Activated naive CD8-positive, alpha-beta T cell treated with anti-CD3 and anti-CD28 coated beads, Interleukin-2, amount 10 ng/mL, durations not matched to agents 7 days and 5 days (primary cell): ENCODE data around the gene LASP1. TPM values are rescaled to one million over a fixed set of nuclear protein-coding genes. Genes with fewer than 3 reads are reported as not detected.
"Not testable (repeated sequence)": the region's sequence is repeated elsewhere in the genome, so short reads cannot be mapped to it uniquely, and the experiment has no call there.

ENCODE experiments used
- ATAC-seq: fragments of 150-1000 bp; cut with Tn5 transposase; one replicate; pipeline ENCODE4 v1.10.0; 2021; ENCODE audit warnings: low read depth, moderate library complexity
- POLR2A ChIA-PET: fragments of 350-600 bp; sonication (Branson Sonifier 250); formaldehyde crosslinking; loops from one replicate; lab custom pipeline; 2021; ENCODE audit warnings: antibody characterized with exemption; lab: Charles Lee
- DNase-seq: peaks from one replicate; pipeline ENCODE4 v3.0.0; 2021
- H3K27ac Mint-ChIP-seq: one replicate; pipeline ENCODE4 v1.8.0; 2022; ENCODE audit warnings: mild to moderate bottlenecking, mixed read lengths
- H3K27me3 Mint-ChIP-seq: one replicate; pipeline ENCODE4 v1.8.0; 2022; ENCODE audit warnings: mild to moderate bottlenecking, moderate library complexity, mixed read lengths
- H3K36me3 Mint-ChIP-seq: one replicate; pipeline ENCODE4 v1.8.0; 2021; ENCODE audit warnings: mild to moderate bottlenecking, mixed read lengths
- H3K4me1 Mint-ChIP-seq: one replicate; pipeline ENCODE4 v1.8.0; 2021; ENCODE audit warnings: mixed read lengths
- H3K4me3 Mint-ChIP-seq: one replicate; pipeline ENCODE4 v1.8.0; 2022; ENCODE audit warnings: mild to moderate bottlenecking, moderate library complexity, mixed read lengths
- H3K9me3 Mint-ChIP-seq: one replicate; pipeline ENCODE4 v1.8.0; 2021; ENCODE audit warnings: mixed read lengths
- total RNA-seq, 2 experiments: library from RNA; stranded (reverse); gene quantifications; one replicate each; pipeline ENCODE4 v1.2.3, GENCODE V29; 2021

LASP1 gene
- total RNA-seq, 2 experiments from 2014 or later: 227 to 236 TPM

DNA sequence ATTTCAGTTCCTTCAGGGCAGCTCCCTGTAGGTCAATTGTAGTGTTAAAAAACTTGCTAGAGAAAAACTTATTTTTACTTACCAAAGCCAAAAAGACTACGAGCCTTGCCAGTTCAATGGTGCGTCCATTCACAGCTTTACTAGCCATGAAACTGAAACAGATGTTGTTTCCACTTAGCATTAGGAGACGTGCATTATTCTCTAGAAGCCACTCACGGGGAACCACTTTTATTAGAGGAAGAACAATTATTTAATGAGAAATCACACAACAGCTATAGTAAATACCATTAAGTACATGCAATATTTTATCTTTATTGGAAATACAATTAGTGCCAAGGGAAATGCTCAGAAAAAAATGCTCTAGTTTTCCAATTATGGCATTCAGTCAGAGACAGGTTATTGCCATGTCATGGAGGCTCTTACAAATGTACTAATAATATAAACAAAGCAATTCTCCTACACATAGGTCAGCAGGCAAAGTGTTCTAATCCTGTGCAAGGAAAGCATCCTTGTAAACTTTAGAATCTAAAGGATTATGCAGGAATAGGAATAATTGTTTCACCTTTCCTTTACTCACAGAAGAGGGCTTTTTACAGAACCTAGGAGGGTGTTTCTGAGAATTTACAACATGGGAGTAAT lies 73.0 kb downstream of the LASP1 start:
- H3K27ac Mint-ChIP-seq: no peak overlapping the region
- no peak overlapping the region for H3K4me3 Mint-ChIP-seq
- no peaks in the 10 kb centered on the region for H3K36me3 Mint-ChIP-seq
- peaks cover 1% of the 10 kb centered on the region for H3K4me1 Mint-ChIP-seq
- no peaks in the 10 kb centered on the region for H3K9me3 Mint-ChIP-seq
- ATAC-seq (no peak), DNase-seq (no peak)
- POLR2A ChIA-PET: interaction anchor here (2.9 kb wide), 1 partner anchor 17 kb away, joined by 8 read pairs; the partner anchor contains the start of gene LASP1NB
- no peaks in the 10 kb centered on the region for H3K27me3 Mint-ChIP-seq

DNA sequence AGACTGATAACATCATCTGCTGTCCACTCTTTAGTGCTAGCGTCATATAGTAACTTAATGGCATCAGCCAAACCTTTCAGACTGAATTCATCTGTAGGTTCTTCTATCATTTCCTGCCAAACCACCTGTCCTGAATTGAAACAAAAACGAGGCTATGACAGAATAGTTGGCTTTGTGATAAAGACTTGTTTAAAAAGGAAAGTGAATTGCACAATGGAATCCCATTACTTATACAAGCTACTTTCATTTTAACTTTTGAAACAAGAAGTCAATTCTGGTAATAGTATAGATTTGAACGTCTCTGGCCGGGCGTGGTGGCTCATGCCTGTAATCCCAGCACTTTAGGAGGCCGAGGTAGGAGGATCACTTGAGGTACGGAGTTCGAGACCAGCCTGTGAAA lies 73.7 kb downstream of the LASP1 start:
- no peak for DNase-seq
- Mint-ChIP-seq H3K4me3 (no peak overlapping the region), H3K9me3 (no peaks in the 10 kb centered on the region), H3K4me1 (peaks cover 3% of the 10 kb centered on the region), H3K36me3 (no peaks in the 10 kb centered on the region), H3K27me3 (no peaks in the 10 kb centered on the region), H3K27ac (no peak overlapping the region)
- no peak for ATAC-seq
- POLR2A ChIA-PET: interaction anchor here (0.5 to 2.9 kb wide), 6 partner anchors 17 to 118 kb away, joined by 3 to 8 read pairs (median 3); partner anchors contain the start of genes CWC25, LASP1NB and RPL23

DNA sequence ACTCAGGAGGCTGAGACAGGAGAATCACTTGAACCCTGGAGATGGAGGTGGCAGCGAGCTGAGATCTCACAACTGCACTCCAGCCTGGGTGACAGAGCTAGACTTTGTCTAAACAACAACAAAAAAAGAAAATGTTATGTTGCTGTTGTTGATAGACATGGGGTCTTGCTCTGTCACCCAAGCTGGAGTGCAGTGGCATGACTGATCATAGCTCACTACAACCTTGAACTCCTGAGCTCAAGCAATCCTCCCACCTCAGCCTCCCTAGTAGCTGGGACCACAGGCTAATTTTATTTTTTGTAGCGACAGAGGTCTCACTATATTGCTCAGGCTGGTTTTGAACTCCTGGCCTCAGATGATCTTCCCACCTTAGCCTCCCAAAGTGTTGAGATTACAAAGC lies 77.3 kb downstream of the LASP1 start:
- H3K4me3 Mint-ChIP-seq: no peak overlapping the region
- peaks cover 1% of the 10 kb centered on the region for H3K36me3 Mint-ChIP-seq
- DNase-seq: no peak
- H3K9me3 Mint-ChIP-seq: no peaks in the 10 kb centered on the region
- ATAC-seq: peak; percentile 49
- POLR2A ChIA-PET: no interaction called here
- no peak overlapping the region for H3K27ac Mint-ChIP-seq
- H3K4me1 Mint-ChIP-seq: peaks cover 3% of the 10 kb centered on the region
- H3K27me3 Mint-ChIP-seq: no peaks in the 10 kb centered on the region

DNA sequence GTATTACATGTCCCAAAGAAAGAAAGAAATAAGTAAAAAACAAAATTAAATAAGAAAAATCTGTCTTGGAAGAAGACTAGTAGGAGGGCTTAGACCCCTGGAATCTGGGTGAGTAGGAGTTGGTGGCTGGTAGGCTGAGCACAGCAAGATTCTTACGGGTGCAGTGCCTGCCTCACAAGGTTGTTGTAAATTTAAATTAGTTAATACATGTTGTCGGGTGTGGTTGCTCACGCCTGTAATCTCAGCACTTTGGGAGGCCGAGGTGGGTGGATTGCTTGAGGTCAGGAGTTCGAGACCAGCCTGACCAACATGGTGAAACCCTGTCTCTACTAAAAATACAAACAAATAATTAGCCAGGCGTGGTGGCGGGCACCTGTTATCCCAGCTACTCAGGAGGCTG lies 83.9 kb downstream of the LASP1 start:
- H3K27ac Mint-ChIP-seq, DNase-seq, ATAC-seq, H3K36me3 Mint-ChIP-seq, POLR2A ChIA-PET, H3K9me3 Mint-ChIP-seq, H3K4me1 Mint-ChIP-seq, H3K27me3 Mint-ChIP-seq, H3K4me3 Mint-ChIP-seq: not testable (repeated sequence)

DNA sequence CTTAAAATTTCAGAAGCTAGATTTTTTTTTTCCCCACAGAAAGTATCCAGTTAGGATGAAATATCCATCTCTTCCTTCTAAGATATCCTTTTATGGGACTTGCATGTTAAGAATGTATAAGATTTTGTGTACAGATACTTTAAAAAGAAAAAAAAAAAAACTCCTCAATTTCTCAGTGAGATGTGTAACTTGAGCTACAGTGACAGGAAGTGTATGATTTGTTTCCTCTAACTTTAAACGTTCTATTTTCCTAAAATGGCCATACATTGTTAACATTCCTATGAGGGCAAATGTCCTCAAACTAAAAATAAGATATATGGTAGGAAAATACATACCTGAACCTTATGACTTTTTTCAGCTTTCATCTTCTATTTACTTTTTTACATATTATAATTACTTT lies 88.5 kb downstream of the LASP1 start:
- Mint-ChIP-seq H3K4me3 (no peak overlapping the region), H3K27me3 (no peaks in the 10 kb centered on the region), H3K9me3 (no peaks in the 10 kb centered on the region), H3K4me1 (peaks cover 26% of the 10 kb centered on the region), H3K27ac (no peak overlapping the region), H3K36me3 (no peaks in the 10 kb centered on the region)
- ATAC-seq (no peak), DNase-seq (no peak)
- POLR2A ChIA-PET: interaction anchor here (0.6 to 1.8 kb wide), 2 partner anchors 74 to 88 kb away, joined by 6 to 7 read pairs; partner anchors contain the start of gene LASP1

DNA sequence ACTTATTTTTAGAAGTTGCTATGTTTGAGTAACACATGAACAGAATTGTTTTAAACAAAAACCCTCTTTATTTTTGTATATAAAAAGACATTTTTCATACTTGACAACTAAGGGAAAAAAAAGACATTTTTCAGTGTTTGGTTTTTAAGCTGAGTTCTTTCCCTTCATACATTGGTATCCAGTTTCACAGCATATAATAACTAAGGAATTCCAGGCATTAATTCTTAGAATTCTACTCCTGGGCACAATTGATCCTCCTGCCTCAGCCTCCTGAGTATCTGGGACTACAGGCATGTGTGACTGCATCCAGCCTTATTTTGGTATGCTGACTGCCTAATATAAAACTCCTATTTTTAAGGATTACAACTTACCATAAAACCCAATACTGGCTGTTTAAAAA lies 88.9 kb downstream of the LASP1 start:
- Mint-ChIP-seq H3K27me3 (no peaks in the 10 kb centered on the region), H3K4me3 (no peak overlapping the region), H3K36me3 (no peaks in the 10 kb centered on the region), H3K9me3 (no peaks in the 10 kb centered on the region), H3K4me1 (peaks cover 26% of the 10 kb centered on the region), H3K27ac (no peak overlapping the region)
- ATAC-seq (no peak), DNase-seq (no peak)
- POLR2A ChIA-PET: interaction anchor here (0.6 to 1.8 kb wide), 2 partner anchors 74 to 89 kb away, joined by 6 to 7 read pairs; partner anchors contain the start of gene LASP1

DNA sequence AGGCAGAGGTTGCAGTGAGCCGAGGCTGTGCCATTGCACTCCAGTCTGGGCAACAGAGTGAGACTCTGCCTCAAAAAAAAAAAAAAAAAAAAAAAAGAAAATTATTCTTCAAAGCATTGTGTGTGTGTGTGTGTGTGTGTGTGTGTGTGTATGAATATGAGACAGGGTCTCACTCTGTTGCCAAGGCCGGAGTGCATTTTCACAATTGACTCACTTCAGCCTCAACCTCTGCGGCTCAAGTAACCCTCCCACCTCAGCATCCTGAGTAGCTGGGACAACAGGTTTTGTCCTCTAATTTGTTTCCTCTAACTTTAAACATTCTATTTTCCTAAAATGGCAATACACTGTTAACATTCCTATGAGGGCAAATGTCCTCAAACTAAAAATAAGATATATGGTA lies 89.7 kb downstream of the LASP1 start:
- DNase-seq (no peak), ATAC-seq (no peak)
- H3K4me3 Mint-ChIP-seq: no peak overlapping the region
- no peak overlapping the region for H3K27ac Mint-ChIP-seq
- POLR2A ChIA-PET: interaction anchor here (0.7 to 1.0 kb wide), 2 partner anchors 33 to 34 kb away, joined by 3 to 4 read pairs; partner anchors contain the start of gene LASP1NB
- H3K9me3 Mint-ChIP-seq: no peaks in the 10 kb centered on the region
- no peaks in the 10 kb centered on the region for H3K27me3 Mint-ChIP-seq
- H3K4me1 Mint-ChIP-seq: peaks cover 26% of the 10 kb centered on the region
- H3K36me3 Mint-ChIP-seq: no peaks in the 10 kb centered on the region

DNA sequence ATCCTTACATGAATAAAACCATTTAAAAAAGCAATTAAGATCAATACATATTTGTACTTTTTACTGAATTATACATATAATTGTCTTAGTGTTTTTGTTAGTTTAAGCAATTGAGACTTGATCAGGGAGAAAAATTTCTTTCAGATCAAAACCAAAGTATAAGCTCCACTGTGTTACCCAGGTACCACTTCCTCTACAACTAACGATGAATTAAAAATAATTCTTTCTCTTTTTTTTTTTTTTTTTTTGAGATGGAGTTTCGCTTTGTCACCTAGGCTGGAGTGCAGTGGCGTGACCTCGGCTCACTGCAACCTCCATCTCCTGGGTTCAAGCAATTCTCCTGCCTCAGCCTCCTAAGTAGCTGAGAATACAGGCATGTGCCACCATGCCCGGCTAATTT lies 90.5 kb downstream of the LASP1 start:
- Mint-ChIP-seq H3K27me3 (no peaks in the 10 kb centered on the region), H3K9me3 (no peaks in the 10 kb centered on the region), H3K4me1 (peaks cover 26% of the 10 kb centered on the region), H3K27ac (peak overlapping the region; percentile 58), H3K4me3 (peak overlapping the region; percentile 19), H3K36me3 (no peaks in the 10 kb centered on the region)
- ATAC-seq (peak; percentile 71), DNase-seq (no peak)
- POLR2A ChIA-PET: interaction anchor here (0.5 to 1.0 kb wide), 10 partner anchors 8 to 401 kb away, joined by 3 to 4 read pairs (median 3); no protein-coding TSS in a partner anchor

DNA sequence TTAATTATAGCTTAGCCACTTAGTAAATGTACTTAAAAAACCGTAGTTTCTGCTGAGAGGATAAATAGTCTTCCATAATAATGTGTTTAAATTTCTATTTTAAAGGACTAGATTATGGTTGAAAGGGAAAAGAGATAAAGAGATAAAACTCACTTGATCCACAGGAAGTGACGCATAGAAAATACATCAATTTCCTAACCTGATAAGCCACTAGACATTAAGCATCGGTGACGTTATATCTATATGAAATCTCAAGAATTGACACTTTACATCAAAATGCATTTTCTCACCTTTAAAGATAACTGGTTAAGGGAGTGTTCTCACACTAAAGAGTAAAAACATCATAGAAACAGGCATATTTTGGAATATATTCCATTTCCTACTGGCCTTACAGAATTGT lies 91.6 kb downstream of the LASP1 start:
- ATAC-seq (no peak), DNase-seq (no peak)
- H3K36me3 Mint-ChIP-seq: no peaks in the 10 kb centered on the region
- H3K9me3 Mint-ChIP-seq: no peaks in the 10 kb centered on the region
- H3K4me3 Mint-ChIP-seq: no peak overlapping the region
- no peaks in the 10 kb centered on the region for H3K27me3 Mint-ChIP-seq
- POLR2A ChIA-PET: interaction anchor here (0.6 to 1.5 kb wide), 2 partner anchors 13 to 92 kb away, joined by 3 to 6 read pairs; partner anchors contain the start of gene LASP1
- peaks cover 26% of the 10 kb centered on the region for H3K4me1 Mint-ChIP-seq
- H3K27ac Mint-ChIP-seq: no peak overlapping the region

DNA sequence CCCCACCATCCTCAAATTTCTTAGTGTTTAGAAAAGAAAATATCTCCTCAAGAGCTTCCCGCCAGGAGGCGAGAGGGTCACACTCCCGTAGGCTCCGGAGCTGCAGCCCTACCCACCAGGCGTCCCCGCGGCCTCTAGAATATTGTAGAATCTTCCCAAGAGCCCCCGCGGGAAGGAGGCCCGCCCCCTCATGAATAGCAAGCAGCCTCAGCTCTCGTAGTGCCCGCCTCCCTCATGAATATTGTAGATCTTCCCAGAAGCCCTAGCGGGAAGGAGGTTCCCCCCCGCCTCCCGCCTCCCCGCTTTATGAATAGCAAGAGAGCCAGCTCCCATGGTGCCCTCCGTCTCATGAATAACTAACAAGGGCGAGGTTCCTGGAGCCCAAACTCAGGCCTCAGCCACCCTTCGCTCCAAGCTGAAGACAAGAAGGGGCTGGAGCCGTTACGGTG lies 97.5 kb downstream of the LASP1 start, which contains the start of gene FBXO47:
Gene FBXO47, minus strand, starts transcription at position 114 of the 449 bp plus-strand sequence. CDS start 4,378 bp downstream, outside the sequence.
- Mint-ChIP-seq H3K9me3 (no peaks in the 10 kb centered on the region), H3K36me3 (no peaks in the 10 kb centered on the region), H3K4me3 (peak within 1 kb of the TSS; percentile 79), H3K27ac (peak within 1 kb of the TSS; percentile 72), H3K27me3 (no peaks in the 10 kb centered on the region), H3K4me1 (peaks cover 15% of the 10 kb centered on the region)
- POLR2A ChIA-PET: interaction anchor here (0.6 to 2.1 kb wide), 6 partner anchors 11 to 173 kb away, joined by 3 to 14 read pairs (median 6); partner anchors contain the start of genes LASP1 and LASP1NB
- ATAC-seq (peak; percentile 99), DNase-seq (peak; percentile 77)

DNA sequence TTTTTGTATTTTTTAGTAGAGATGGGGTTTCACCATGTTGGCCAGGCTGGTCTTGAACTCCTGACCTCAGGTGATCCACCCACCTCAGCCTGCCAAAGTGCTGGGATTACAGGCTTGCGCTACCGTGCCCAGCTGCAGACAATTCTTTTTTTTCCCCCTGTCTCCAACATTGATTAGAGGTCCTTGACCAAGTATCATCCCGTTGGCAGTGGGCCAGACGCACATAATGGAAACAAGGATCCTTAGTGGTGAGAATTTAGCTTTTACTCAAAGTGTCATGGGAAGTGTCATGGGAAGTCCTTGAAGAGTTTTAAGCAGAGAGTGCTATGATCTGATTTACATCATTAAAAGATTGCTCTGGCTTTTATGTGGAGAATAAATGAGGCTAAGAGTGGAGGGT lies 99.4 kb downstream of the LASP1 start:
- peaks cover 2% of the 10 kb centered on the region for H3K27me3 Mint-ChIP-seq
- POLR2A ChIA-PET: no interaction called here
- DNase-seq (no peak), ATAC-seq (no peak)
- H3K4me1 Mint-ChIP-seq: peaks cover 17% of the 10 kb centered on the region
- no peaks in the 10 kb centered on the region for H3K9me3 Mint-ChIP-seq
- no peak overlapping the region for H3K4me3 Mint-ChIP-seq
- no peak overlapping the region for H3K27ac Mint-ChIP-seq
- H3K36me3 Mint-ChIP-seq: no peaks in the 10 kb centered on the region

DNA sequence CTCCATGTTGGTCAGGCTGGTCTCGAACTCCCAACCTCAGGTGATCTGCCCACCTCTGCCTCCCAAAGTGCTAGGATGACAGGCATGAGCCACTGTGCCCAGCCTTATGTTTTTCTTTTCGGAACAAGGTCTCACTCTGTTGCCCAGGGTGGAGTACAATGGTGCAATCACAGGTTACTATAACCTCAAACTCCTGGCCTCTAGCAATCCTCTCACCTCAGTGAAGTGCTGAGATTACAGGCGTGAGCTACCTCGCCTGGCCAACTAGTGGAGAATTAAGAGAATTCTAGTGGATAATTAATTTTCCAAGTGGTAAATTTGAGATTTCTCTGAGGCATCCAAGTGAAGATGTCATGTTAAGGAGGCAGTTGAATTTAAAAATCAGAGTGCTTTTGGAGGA lies 100.3 kb downstream of the LASP1 start:
- Mint-ChIP-seq H3K36me3 (no peaks in the 10 kb centered on the region), H3K9me3 (no peaks in the 10 kb centered on the region), H3K27me3 (peaks cover 2% of the 10 kb centered on the region), H3K4me3 (no peak overlapping the region), H3K27ac (no peak overlapping the region), H3K4me1 (peaks cover 17% of the 10 kb centered on the region)
- POLR2A ChIA-PET: no interaction called here
- ATAC-seq (no peak), DNase-seq (no peak)

DNA sequence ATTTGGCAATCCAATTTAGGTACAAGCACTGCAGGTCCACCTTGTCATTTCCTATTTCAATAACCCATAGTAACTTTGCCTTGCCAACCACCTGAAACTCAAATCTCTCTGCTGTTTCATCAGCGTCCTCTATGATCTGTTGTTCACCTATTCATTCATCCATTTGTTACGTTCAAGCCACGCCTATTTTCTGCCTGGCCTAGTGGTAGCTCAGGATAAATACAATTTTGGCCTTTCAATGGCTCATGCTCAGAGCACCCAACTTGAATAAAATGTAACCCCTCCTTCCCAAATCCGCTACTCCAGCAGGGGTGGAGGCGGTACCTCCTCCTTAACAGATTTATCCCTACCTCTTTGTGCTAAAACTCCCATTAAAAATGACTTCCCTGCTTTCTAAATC lies 100.9 kb downstream of the LASP1 start:
- Mint-ChIP-seq H3K4me1 (peaks cover 19% of the 10 kb centered on the region), H3K27ac (no peak overlapping the region), H3K4me3 (no peak overlapping the region), H3K27me3 (peaks cover 2% of the 10 kb centered on the region), H3K36me3 (no peaks in the 10 kb centered on the region), H3K9me3 (no peaks in the 10 kb centered on the region)
- ATAC-seq (no peak), DNase-seq (no peak)
- POLR2A ChIA-PET: no interaction called here
